ENCODE measurements around the gene ATXN1. TPM values are rescaled to one million over a fixed set of nuclear protein-coding genes. Genes with fewer than 3 reads are reported as not detected.
A peak's percentile ranks its signal among the peaks of the same experiment; 100 is the strongest.

ATXN1 gene
- total and polyA plus RNA-seq, 2 experiments from 2014 or later = 4.8 to 9.1 TPM

- ATAC-seq (peak; percentile 99), DNase-seq (ENCODE audit: low spot score) (peak; percentile 87)
- H3K4me2 ChIP-seq = no peak overlapping the region
- Mint-ChIP-seq H3K27ac (peak overlapping the region; percentile 21), H3K27me3 (ENCODE audit: insufficient read depth, low read depth, poor library complexity) (peaks cover 14% of the 10 kb centered on the region), H3K36me3 (ENCODE audit: low read depth) (no peaks in the 10 kb centered on the region), H3K4me1 (peaks cover 8% of the 10 kb centered on the region), H3K4me3 (no peak overlapping the region), H3K9me3 (no peaks in the 10 kb centered on the region)
- H3F3A ChIP-seq (replicated peaks; ENCODE audit: low read depth) = no peaks in the 10 kb centered on the region
- H3K4me3 ChIP-seq = no peak overlapping the region
- no peaks in the 10 kb centered on the region for H4K20me1 ChIP-seq (replicated peaks; ENCODE audit: insufficient read depth)
- 0 out of 2 replicates have a peak, but pooled peaks cover 6% of the 10 kb centered on the region for H3K9me2 ChIP-seq (ENCODE audit: insufficient read depth)
- H3K4me1 ChIP-seq (ENCODE audit: insufficient read depth) = 0 out of 2 replicates have a peak, but pooled peaks cover 6% of the 10 kb centered on the region
- no peaks in the 10 kb centered on the region for H3K27me3 ChIP-seq (ENCODE audit: insufficient read depth)
- no peak overlapping the region for H2AFZ ChIP-seq
- no peaks in the 10 kb centered on the region for H3K36me3 ChIP-seq (ENCODE audit: insufficient read depth)
- no peaks in the 10 kb centered on the region for H3K79me2 ChIP-seq (replicated peaks; ENCODE audit: insufficient read depth)
- H3K27ac ChIP-seq (ENCODE audit: low read depth) = peak overlapping the region; percentile 23; the same call in 1 of the 2 replicates
- TF ChIP-seq ETS1 (IDR thresholded peaks at IDR 0.05) = no peak
- TF ChIP-seq CREB1 (CRISPR knock-in tag; IDR thresholded peaks at IDR 0.05; ENCODE audit: low read depth) = 0 out of 2 replicates have a peak, but pooled peaks have one; percentile 5
- no peak for TF ChIP-seq ZNF331 (CRISPR knock-in tag; IDR thresholded peaks at IDR 0.05; ENCODE audit: low read depth)
- TF ChIP-seq CTCF (conservative IDR thresholded peaks at IDR 0.05; ENCODE audit: low read depth in 2 of 2) = peak; percentile 56 to 88
- TF ChIP-seq JUNB (IDR thresholded peaks at IDR 0.05; ENCODE audit: unreplicated experiment) = no peak
- TF ChIP-seq REST (IDR thresholded peaks at IDR 0.05; ENCODE audit: unreplicated experiment) = no peak
These were observed 483.9 kb downstream of the ATXN1 start for GRCh38 chr6:16277101-16277981.

Measured in GM23338 (cell line).